NT2/D1 (cell line): ENCODE results near the gene CCDC188.

Source experiments
- SUZ12 ChIP-seq: IDR thresholded peaks from 2 replicates; pipeline ENCODE4 v1.6.1; 2011; ENCODE audit not compliant: insufficient read length, insufficient read depth; ENCODE audit errors: extremely low read depth
- YY1 ChIP-seq: IDR thresholded peaks from 2 replicates; pipeline ENCODE4 v1.6.1; 2011; ENCODE audit not compliant: insufficient read length, insufficient read depth
- ZNF274 ChIP-seq: IDR thresholded peaks from 2 replicates; pipeline ENCODE4 v1.6.1; 2011; ENCODE audit warnings: mild to moderate bottlenecking, low read depth, low read length

DNA sequence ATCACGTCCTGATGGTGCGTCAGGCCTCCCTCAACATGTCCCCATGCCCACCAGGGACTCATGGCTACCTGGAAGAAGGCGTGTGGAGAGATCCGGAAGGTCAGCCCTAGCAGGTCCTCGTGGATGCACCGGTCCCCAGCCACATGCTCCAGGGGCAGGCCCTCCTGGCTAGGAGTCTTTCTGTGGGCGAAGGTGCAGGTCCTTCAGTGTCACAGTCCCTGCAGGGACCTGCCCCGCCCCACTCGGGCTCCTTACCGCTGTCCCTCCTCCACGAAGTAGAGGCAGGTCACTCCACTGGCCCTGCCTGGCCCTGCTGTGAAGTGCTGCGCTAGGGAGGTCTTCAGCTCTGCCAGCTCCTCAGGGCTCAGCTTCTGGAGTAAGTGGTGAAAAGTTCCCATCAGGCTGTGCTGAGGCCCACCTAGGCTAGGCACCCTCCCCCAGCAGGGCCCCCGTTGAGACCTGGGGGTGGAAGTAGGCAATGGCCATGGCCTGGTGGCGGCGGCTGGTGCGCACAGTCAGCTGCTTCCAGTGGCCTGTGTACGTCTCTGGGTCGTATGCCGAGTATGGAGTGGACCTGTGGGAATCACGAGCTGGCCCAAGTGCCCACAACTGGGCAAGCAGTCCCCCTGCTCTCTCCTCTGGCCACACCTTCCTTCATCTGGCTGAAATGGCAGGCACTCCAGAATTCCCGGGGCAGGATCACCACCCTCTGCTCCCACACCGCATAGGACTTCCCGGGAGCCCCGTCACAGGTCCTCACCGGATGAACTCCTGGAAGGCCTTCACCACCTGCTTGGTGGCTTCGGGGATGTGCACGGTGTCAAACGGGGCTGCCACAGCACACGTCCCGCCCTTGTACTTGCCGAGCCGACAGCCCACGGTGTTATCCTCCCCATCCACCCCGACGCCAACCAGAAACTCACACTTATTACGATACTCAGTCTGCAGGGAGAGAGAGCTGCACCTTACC, 36.1 kb downstream of the CCDC188 start:
- TF ChIP-seq YY1 (no peak), SUZ12 (no peak), ZNF274 (no peak)
